Lung (tissue), 12 donors: ENCODE data around the gene MRPS12. TPM values are rescaled to one million over a fixed set of nuclear protein-coding genes. Genes with fewer than 3 reads are reported as not detected.

Experiments used
- ATAC-seq: fragments of 200-7000 bp; cut with Tn5 transposase; one replicate; pipeline ENCODE4 v1.9.1; 2020; ENCODE audit warnings: moderate number of reproducible peaks; ENCODE audit not compliant: insufficient read depth, low FRiP score
- DNase-seq, 3 donors: peaks; one replicate each; pipeline ENCODE4 v3.0.0-alpha.2; 2013 to 2017
- H3K27ac ChIP-seq, 2 donors: one replicate each; pipeline ENCODE4 v1.5.1; 2013; ENCODE audit warnings: mild to moderate bottlenecking in 2 of 2, moderate library complexity in 2 of 2, control low read depth in 1 of 2, inconsistent platforms in 1 of 2, low read depth in 1 of 2, low read length in 1 of 2
- H3K27me3 ChIP-seq, 3 donors: one replicate each; pipeline ENCODE4 v1.5.1; 2013; ENCODE audit warnings: low read length in 2 of 3; ENCODE audit not compliant: control insufficient read depth in 3 of 3, insufficient read depth in 3 of 3
- H3K36me3 ChIP-seq, 4 donors: one replicate each; pipeline ENCODE4 v1.5.1; 2013; ENCODE audit warnings: low read length in 4 of 4, mild to moderate bottlenecking in 1 of 4, moderate library complexity in 1 of 4; ENCODE audit not compliant: control insufficient read depth in 4 of 4, insufficient read depth in 4 of 4
- H3K4me1 ChIP-seq, 5 donors: one replicate each; pipeline ENCODE4 v1.5.1; 2013; ENCODE audit warnings: low read length in 5 of 5, mild to moderate bottlenecking in 2 of 5, moderate library complexity in 1 of 5; ENCODE audit not compliant: control insufficient read depth in 5 of 5, insufficient read depth in 5 of 5
- H3K4me3 ChIP-seq: one replicate; pipeline ENCODE4 v1.5.1; 2013; ENCODE audit warnings: mild to moderate bottlenecking, control low read depth, moderate library complexity
- H3K9ac ChIP-seq, 2 donors: one replicate each; pipeline ENCODE4 v1.5.1; 2013; ENCODE audit warnings: low read length in 2 of 2, control low read depth in 1 of 2; ENCODE audit not compliant: insufficient read depth in 1 of 2
- H3K9me3 ChIP-seq, 4 donors: one replicate each; pipeline ENCODE4 v1.5.1; 2013; ENCODE audit warnings: low read length in 3 of 4, mild to moderate bottlenecking in 1 of 4, moderate library complexity in 1 of 4; ENCODE audit not compliant: control insufficient read depth in 4 of 4, insufficient read depth in 3 of 4
- CTCF ChIP-seq: IDR thresholded peaks from 2 replicates; pipeline ENCODE4 v1.5.1; 2012; ENCODE audit warnings: mild to moderate bottlenecking; ENCODE audit errors: control extremely low read depth, extremely low read depth
- WGBS, 2 donors: extraction: QIAGEN DNeasy Blood & Tissue Kit; methylation state at CpG; one replicate each; pipeline ENCODE4 v1.1.7; 2013; 5-methylcytosine and 5-hydroxymethylcytosine counted together
- polyA plus RNA-seq, 2 donors: library from polyadenylated mRNA; stranded (reverse); fragments of 200-250 nt; gene quantifications; one replicate each; pipeline ENCODE4 v1.2.1, GENCODE V29; 2013
- total RNA-seq, 2 donors: library from RNA; depleted of rRNA in 1 of 2; stranded (reverse); fragments of >200 nt in 1 of 2; gene quantifications; one replicate each; pipeline ENCODE4 v1.2.1, GENCODE V29; 2014 to 2021
- donor health status: control.
- donor health status: control.
- donor health status: Bipolar disorder and iron deficiency.
- donor health status: healthy.
- donor health status: DM: yes; HTN: yes; CAD: no.

The MRPS12 gene
- total and polyA plus RNA-seq, 4 donors, result 10.7 to 63.5 (median 36.8) TPM

- ATAC-seq (no peak), DNase-seq (no peak)
- WGBS, 2 donors, result 76 to 78% methylated on average over 14 of the region's 14 CpGs
- Histone ChIP-seq H3K4me3 (no peak overlapping the region), H3K9ac (no peak overlapping the region), H3K4me1 (no peaks in the 10 kb centered on the region), H3K27ac (no peak overlapping the region), H3K9me3 (no peaks in the 10 kb centered on the region), H3K36me3 (peaks cover 8 to 18% (median 13%) of the 10 kb centered on the region in 4 donors), H3K27me3 (no peaks in the 10 kb centered on the region)
- TF ChIP-seq CTCF, result no peak
Observed at GRCh38 chr19:38920602-38921419, 9.9 kb upstream of the MRPS12 start.

DNA sequence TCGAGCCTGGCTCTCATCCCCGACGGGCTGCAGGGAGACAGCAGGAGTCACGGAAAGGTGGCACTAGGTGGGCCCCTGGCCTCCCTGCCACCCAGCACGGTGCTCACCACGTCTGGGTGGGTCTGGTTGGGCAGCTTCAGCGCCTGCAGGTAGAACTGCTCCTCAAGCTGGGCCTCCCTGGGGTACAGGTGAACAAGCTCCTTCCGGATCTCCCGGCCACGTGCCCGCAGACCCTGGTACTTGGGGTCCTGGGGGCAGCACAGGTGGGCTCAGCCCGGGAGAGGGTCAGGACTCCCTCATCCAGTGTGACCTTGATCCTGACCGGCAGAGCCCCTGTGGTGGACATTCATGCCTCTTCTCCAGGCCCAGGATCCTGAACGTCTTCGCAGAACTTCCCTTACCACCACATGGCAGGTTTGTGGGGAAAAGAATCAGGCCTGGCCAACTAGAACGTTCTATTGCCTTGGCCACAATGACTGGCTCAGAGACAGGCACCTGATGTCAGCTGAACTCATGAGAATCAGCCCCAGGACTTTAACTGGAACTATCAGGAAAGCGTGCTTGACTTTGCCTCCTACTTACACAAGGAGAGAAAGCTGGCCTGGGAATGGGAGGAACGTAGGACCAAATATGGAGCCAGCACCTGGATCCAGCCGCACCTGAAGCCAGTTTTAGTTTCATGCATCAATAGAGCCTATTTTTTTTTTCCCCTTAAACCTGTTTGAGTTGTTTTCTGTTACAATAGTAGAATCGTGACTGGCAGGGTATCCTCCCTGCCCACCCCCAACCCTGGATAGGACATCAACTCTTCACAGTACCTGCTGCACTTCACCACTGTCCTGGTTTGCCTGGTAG is 9.1 kb upstream of the MRPS12 start:
- Histone ChIP-seq H3K36me3 (peaks cover 8 to 19% (median 14%) of the 10 kb centered on the region in 4 donors), H3K27me3 (no peaks in the 10 kb centered on the region), H3K27ac (no peak overlapping the region), H3K4me3 (no peak overlapping the region), H3K9ac (no peak overlapping the region), H3K4me1 (no peaks in the 10 kb centered on the region), H3K9me3 (no peaks in the 10 kb centered on the region)
- 94 to 97% methylated on average over 20 of the region's 20 CpGs for WGBS, 2 donors
- no peak for TF ChIP-seq CTCF
- ATAC-seq, result no peak
- DNase-seq, result no peak

DNA sequence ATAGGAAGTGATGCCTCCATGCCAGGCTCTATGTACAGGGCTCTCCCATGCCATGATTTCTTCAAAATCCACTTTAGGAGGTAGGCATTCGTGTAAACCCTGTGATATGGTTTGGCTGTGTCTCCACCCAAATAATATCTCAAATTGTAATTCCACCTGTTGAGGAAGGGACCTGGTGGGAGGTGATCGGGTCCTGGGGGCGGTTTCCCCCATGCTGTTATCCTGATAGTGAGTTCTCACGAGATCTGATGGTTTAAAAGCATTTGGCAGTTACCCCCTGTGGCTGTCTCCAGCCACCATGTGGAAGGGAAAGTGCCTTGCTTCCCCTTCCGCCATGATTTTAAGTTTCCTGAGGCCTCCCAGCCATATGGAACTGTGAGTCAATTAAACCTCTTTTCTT is 8.3 kb upstream of the MRPS12 start:
- TF ChIP-seq CTCF, result no peak
- no peaks in the 10 kb centered on the region for H3K9me3 ChIP-seq
- H3K27me3 ChIP-seq, result no peaks in the 10 kb centered on the region
- H3K27ac ChIP-seq, result no peak overlapping the region
- H3K4me1 ChIP-seq, result no peaks in the 10 kb centered on the region
- ATAC-seq (no peak), DNase-seq (no peak)
- H3K36me3 ChIP-seq, result peaks cover 8 to 19% (median 14%) of the 10 kb centered on the region in 4 donors
- no peak overlapping the region for H3K9ac ChIP-seq
- WGBS, 2 donors, result 90 to 91% methylated on average over 5 of the region's 5 CpGs
- H3K4me3 ChIP-seq, result no peak overlapping the region
